Endodermal cell (in vitro differentiated cells): ENCODE data around the gene E2F6. TPM values are rescaled to one million over a fixed set of nuclear protein-coding genes. Genes with fewer than 3 reads are reported as not detected.
A peak's percentile ranks its signal among the peaks of the same experiment; 100 is the strongest.

ENCODE experiments used
- DNase-seq: peaks from one replicate; pipeline ENCODE4 v3.0.0-alpha.2; 2017
- H3K27ac ChIP-seq: 2 replicates; pipeline ENCODE4 v1.5.1; 2013; ENCODE audit warnings: mild to moderate bottlenecking, low read depth, low read length, moderate library complexity
- H3K27me3 ChIP-seq: 2 replicates; pipeline ENCODE4 v1.6.1; 2013; ENCODE audit warnings: mild to moderate bottlenecking, low read length, moderate library complexity; ENCODE audit not compliant: insufficient read depth, control insufficient read depth, poor library complexity, severe bottlenecking
- H3K36me3 ChIP-seq: 2 replicates; pipeline ENCODE4 v1.7.0; 2013; ENCODE audit warnings: mild to moderate bottlenecking, low read length, moderate library complexity; ENCODE audit not compliant: control insufficient read depth, insufficient read depth
- H3K4me1 ChIP-seq: one replicate; pipeline ENCODE4 v1.7.0; 2013; ENCODE audit warnings: low read length; ENCODE audit not compliant: control insufficient read depth, insufficient read depth
- H3K4me3 ChIP-seq: 2 replicates; pipeline ENCODE4 v1.5.1; 2013; ENCODE audit warnings: mild to moderate bottlenecking, low read length, moderate library complexity
- H3K9ac ChIP-seq: 2 replicates; pipeline ENCODE4 v1.6.1; 2013; ENCODE audit warnings: mild to moderate bottlenecking, low read length, moderate library complexity; ENCODE audit not compliant: poor library complexity, severe bottlenecking; ENCODE audit errors: extremely low read depth
- H3K9me3 ChIP-seq: 2 replicates; pipeline ENCODE4 v1.6.1; 2013; ENCODE audit warnings: mild to moderate bottlenecking, low read length, moderate library complexity; ENCODE audit not compliant: control insufficient read depth
- H3K27ac Mint-ChIP-seq: 2 replicates; pipeline ENCODE4 v1.8.0; 2020; ENCODE audit warnings: mixed read lengths
- H3K27me3 Mint-ChIP-seq: 2 replicates; pipeline ENCODE4 v1.8.0; 2021; ENCODE audit warnings: mild to moderate bottlenecking, mixed read lengths; ENCODE audit not compliant: insufficient read depth
- H3K36me3 Mint-ChIP-seq: 2 replicates; pipeline ENCODE4 v1.8.0; 2020; ENCODE audit warnings: low read depth, mixed read lengths
- H3K4me1 Mint-ChIP-seq: 2 replicates; pipeline ENCODE4 v1.8.0; 2020; ENCODE audit warnings: mixed read lengths
- H3K4me3 Mint-ChIP-seq: 2 replicates; pipeline ENCODE4 v1.8.0; 2020; ENCODE audit warnings: mild to moderate bottlenecking, moderate library complexity, mixed read lengths
- H3K9me3 Mint-ChIP-seq: 2 replicates; pipeline ENCODE4 v1.8.0; 2020; ENCODE audit warnings: mild to moderate bottlenecking, mixed read lengths
- WGBS, 2 experiments: methylation state at CpG; one replicate each; pipeline versions ENCODE4 v1.1.5 to v1.1.7; 2013; ENCODE audit warnings: missing lambda C conversion rate in 2 of 2, mixed read lengths in 1 of 2; ENCODE audit not compliant: insufficient coverage in 1 of 2, insufficient read length in 1 of 2; 5-methylcytosine and 5-hydroxymethylcytosine counted together
- total RNA-seq, 2 donors: library from RNA; stranded (reverse); fragmentation: NEBNext Ultra II Directional in 1 of 2; extraction: Animal tissue kit (Norgen Biotek cat#: 25700) in 1 of 2; gene quantifications; 2 replicates in 1 of 2; 3 replicates in 1 of 2; pipeline ENCODE4 v1.2.1, GENCODE V29; 2021
- TF ChIP-seq, protein P1 (sequence below): fragments of 200-600 bp; sonication (generic); conservative IDR thresholded peaks from 2 replicates; pipeline ENCODE4 v1.5.0; 2021; ENCODE audit warnings: antibody characterized with exemption, mild to moderate bottlenecking

E2F6 gene
- total RNA-seq, 2 donors from 2014 or later = 24.9 to 30.3 TPM

DNA sequence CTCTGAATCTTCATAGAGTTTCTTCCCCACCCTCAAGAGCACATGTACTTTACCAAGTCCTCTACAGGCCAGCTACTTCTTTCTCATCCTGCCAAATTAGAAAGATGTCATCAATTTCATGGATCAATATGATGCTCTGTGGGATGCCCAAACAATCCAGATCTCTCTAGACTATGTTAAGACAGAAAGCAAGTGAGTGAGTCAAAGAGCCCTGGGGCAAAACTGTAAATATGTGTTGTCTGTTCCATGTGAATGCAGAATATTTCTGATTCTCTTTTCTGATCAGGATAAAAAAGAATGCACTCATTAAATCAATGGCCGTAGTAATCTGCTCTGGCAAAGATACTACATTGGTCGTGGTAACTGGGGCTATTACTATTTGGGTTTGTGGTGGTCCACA lies 68.4 kb downstream of the E2F6 start:
- Mint-ChIP-seq H3K36me3 (no peaks in the 10 kb centered on the region), H3K4me1 (peaks cover 13% of the 10 kb centered on the region), H3K27ac (no peak overlapping the region), H3K9me3 (peaks cover 2% of the 10 kb centered on the region), H3K4me3 (no peak overlapping the region), H3K27me3 (peaks cover 3% of the 10 kb centered on the region)
- Histone ChIP-seq H3K27me3 (no peaks in the 10 kb centered on the region), H3K9ac (no peak overlapping the region), H3K4me1 (no peaks in the 10 kb centered on the region), H3K27ac (no peak overlapping the region), H3K4me3 (no peak overlapping the region), H3K9me3 (no peaks in the 10 kb centered on the region), H3K36me3 (no peaks in the 10 kb centered on the region)
- DNase-seq = no peak
- WGBS, 2 experiments = 90 to 100% methylated on average over 1 to 2 of the region's 2 CpGs
- TF ChIP-seq, protein P1, sequence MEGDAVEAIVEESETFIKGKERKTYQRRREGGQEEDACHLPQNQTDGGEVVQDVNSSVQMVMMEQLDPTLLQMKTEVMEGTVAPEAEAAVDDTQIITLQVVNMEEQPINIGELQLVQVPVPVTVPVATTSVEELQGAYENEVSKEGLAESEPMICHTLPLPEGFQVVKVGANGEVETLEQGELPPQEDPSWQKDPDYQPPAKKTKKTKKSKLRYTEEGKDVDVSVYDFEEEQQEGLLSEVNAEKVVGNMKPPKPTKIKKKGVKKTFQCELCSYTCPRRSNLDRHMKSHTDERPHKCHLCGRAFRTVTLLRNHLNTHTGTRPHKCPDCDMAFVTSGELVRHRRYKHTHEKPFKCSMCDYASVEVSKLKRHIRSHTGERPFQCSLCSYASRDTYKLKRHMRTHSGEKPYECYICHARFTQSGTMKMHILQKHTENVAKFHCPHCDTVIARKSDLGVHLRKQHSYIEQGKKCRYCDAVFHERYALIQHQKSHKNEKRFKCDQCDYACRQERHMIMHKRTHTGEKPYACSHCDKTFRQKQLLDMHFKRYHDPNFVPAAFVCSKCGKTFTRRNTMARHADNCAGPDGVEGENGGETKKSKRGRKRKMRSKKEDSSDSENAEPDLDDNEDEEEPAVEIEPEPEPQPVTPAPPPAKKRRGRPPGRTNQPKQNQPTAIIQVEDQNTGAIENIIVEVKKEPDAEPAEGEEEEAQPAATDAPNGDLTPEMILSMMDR = no peak

- Histone ChIP-seq H3K27ac (no peak overlapping the region), H3K9ac (no peak overlapping the region), H3K27me3 (no peaks in the 10 kb centered on the region), H3K36me3 (no peaks in the 10 kb centered on the region), H3K9me3 (no peaks in the 10 kb centered on the region), H3K4me3 (no peak overlapping the region), H3K4me1 (no peaks in the 10 kb centered on the region)
- Mint-ChIP-seq H3K9me3 (no peaks in the 10 kb centered on the region), H3K27ac (no peak overlapping the region), H3K4me3 (no peak overlapping the region), H3K36me3 (no peaks in the 10 kb centered on the region), H3K27me3 (peaks cover 3% of the 10 kb centered on the region), H3K4me1 (peaks cover 13% of the 10 kb centered on the region)
- WGBS, 2 experiments = 87 to 93% methylated on average over 5 to 15 of the region's 15 CpGs
- TF ChIP-seq, protein P1 = no peak
- peak; percentile 33 for DNase-seq
Measured at GRCh38 chr2:11396467-11397445, 69.2 kb downstream of the E2F6 start.

- 85 to 89% methylated on average over 6 to 8 of the region's 8 CpGs for WGBS, 2 experiments
- Histone ChIP-seq H3K27me3 (no peaks in the 10 kb centered on the region), H3K4me3 (no peak overlapping the region), H3K9me3 (no peaks in the 10 kb centered on the region), H3K36me3 (no peaks in the 10 kb centered on the region), H3K4me1 (no peaks in the 10 kb centered on the region), H3K27ac (no peak overlapping the region), H3K9ac (no peak overlapping the region)
- TF ChIP-seq, protein P1 = no peak
- Mint-ChIP-seq H3K36me3 (no peaks in the 10 kb centered on the region), H3K27ac (no peak overlapping the region), H3K4me3 (no peak overlapping the region), H3K27me3 (peaks cover 3% of the 10 kb centered on the region), H3K9me3 (no peaks in the 10 kb centered on the region), H3K4me1 (peaks cover 13% of the 10 kb centered on the region)
- peak; percentile 31 for DNase-seq
Measured at GRCh38 chr2:11396021-11396420, 69.9 kb downstream of the E2F6 start.
